ENCODE results near the gene ACTN1. TPM values are rescaled to one million over a fixed set of nuclear protein-coding genes. Genes with fewer than 3 reads are reported as not detected.
"Not testable (repeated sequence)": the region's sequence is repeated elsewhere in the genome, so short reads cannot be mapped to it uniquely, and the experiment has no call there.

Gene ACTN1
- total RNA-seq, 2 donors from 2014 or later, result 170 to 316 TPM

- Histone ChIP-seq H3K4me3 (no peak overlapping the region), H3K27me3 (no peaks in the 10 kb centered on the region), H3K27ac (no peak overlapping the region), H3K36me3 (no peaks in the 10 kb centered on the region), H3K4me1 (no peaks in the 10 kb centered on the region), H3K9me3 (no peaks in the 10 kb centered on the region)
- TF ChIP-seq CTCF (IDR thresholded peaks at IDR 0.05), result no peak
- DNase-seq (ENCODE audit: low spot score), result peak; percentile 42
These were observed 124.7 kb downstream of the ACTN1 start for GRCh38 chr14:68854421-68854820.

- Histone ChIP-seq H3K27me3 (no peaks in the 10 kb centered on the region), H3K27ac (no peak overlapping the region), H3K4me3 (no peak overlapping the region), H3K9me3 (no peaks in the 10 kb centered on the region), H3K4me1 (no peaks in the 10 kb centered on the region), H3K36me3 (no peaks in the 10 kb centered on the region)
- no peak for TF ChIP-seq CTCF (IDR thresholded peaks at IDR 0.05)
- peak; percentile 46 for DNase-seq (ENCODE audit: low spot score)
These were observed 125.4 kb downstream of the ACTN1 start for GRCh38 chr14:68853749-68854148.

- not testable (repeated sequence) for H3K4me1 ChIP-seq; DNase-seq (ENCODE audit: low spot score); H3K4me3 ChIP-seq; H3K27me3 ChIP-seq; H3K9me3 ChIP-seq; H3K36me3 ChIP-seq; H3K27ac ChIP-seq
These were observed 126.6 kb downstream of the ACTN1 start for GRCh38 chr14:68852493-68852892.

GRCh38 chr14:68851078-68851477 lies 128.0 kb downstream of the ACTN1 start:
- Histone ChIP-seq H3K27me3 (no peaks in the 10 kb centered on the region), H3K27ac (no peak overlapping the region), H3K4me1 (no peaks in the 10 kb centered on the region), H3K9me3 (no peaks in the 10 kb centered on the region), H3K36me3 (no peaks in the 10 kb centered on the region), H3K4me3 (no peak overlapping the region)
- DNase-seq (ENCODE audit: low spot score), result no peak
- TF ChIP-seq CTCF (IDR thresholded peaks at IDR 0.05), result no peak

GRCh38 chr14:68849416-68849815 lies 129.7 kb downstream of the ACTN1 start:
- H3K9me3 ChIP-seq, result no peaks in the 10 kb centered on the region
- no peaks in the 10 kb centered on the region for H3K27me3 ChIP-seq
- no peak overlapping the region for H3K27ac ChIP-seq
- TF ChIP-seq CTCF (IDR thresholded peaks at IDR 0.05), result no peak
- H3K4me3 ChIP-seq, result no peak overlapping the region
- no peaks in the 10 kb centered on the region for H3K36me3 ChIP-seq
- DNase-seq (ENCODE audit: low spot score), result no peak
- H3K4me1 ChIP-seq, result no peaks in the 10 kb centered on the region

- no peaks in the 10 kb centered on the region for H3K27me3 ChIP-seq
- no peak for DNase-seq (ENCODE audit: low spot score)
- no peak overlapping the region for H3K27ac ChIP-seq
- no peaks in the 10 kb centered on the region for H3K36me3 ChIP-seq
- H3K4me1 ChIP-seq, result peaks cover 0 to 5% of the 10 kb centered on the region in 2 donors
- no peaks in the 10 kb centered on the region for H3K9me3 ChIP-seq
- TF ChIP-seq CTCF (IDR thresholded peaks at IDR 0.05), result no peak
- no peak overlapping the region for H3K4me3 ChIP-seq
These were observed 130.8 kb downstream of the ACTN1 start for GRCh38 chr14:68848253-68848652.

- H3K9me3 ChIP-seq; H3K36me3 ChIP-seq; H3K4me3 ChIP-seq; H3K4me1 ChIP-seq; H3K27me3 ChIP-seq; DNase-seq (ENCODE audit: low spot score); H3K27ac ChIP-seq: not testable (repeated sequence)
These were observed 131.5 kb downstream of the ACTN1 start for GRCh38 chr14:68847640-68848039.
